GM19239 (cell line): ENCODE data around the gene FBLIM1.
A peak's percentile ranks its signal among the peaks of the same experiment; 100 is the strongest.
"Not testable (repeated sequence)": the region's sequence is repeated elsewhere in the genome, so short reads cannot be mapped to it uniquely, and the experiment has no call there.

ENCODE experiments used
- DNase-seq: peaks from one replicate; pipeline ENCODE4 v3.0.0; 2011; ENCODE audit warnings: low spot score; ENCODE audit not compliant: insufficient read length
- FAIRE-seq: peaks from 2 replicates; lab custom pipeline; 2011; peaks lifted over from hg19 to GRCh38; lab: Jason Lieb, UNC

Gene FBLIM1

DNA sequence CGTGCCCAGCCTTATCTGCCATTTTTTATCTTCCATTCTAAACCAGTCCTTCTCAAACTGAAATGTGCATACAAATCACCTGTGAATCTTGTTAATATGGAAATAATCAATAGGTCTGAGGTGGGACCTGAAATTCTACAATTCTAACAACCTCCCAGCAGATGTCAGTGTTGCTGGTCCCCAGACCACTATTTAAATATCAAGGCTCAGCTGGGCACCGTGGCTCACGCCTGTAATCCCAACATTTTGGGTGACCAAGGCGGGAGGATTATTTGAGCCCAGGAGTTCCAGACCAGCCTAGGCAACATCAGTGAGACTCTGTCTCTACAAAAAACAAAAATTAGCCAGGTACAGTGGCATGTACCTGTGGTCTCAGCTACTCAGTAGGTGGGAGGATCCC is 44.8 kb downstream of the FBLIM1 start:
- FAIRE-seq (peak; percentile 68), DNase-seq (peak; percentile 38)

DNA sequence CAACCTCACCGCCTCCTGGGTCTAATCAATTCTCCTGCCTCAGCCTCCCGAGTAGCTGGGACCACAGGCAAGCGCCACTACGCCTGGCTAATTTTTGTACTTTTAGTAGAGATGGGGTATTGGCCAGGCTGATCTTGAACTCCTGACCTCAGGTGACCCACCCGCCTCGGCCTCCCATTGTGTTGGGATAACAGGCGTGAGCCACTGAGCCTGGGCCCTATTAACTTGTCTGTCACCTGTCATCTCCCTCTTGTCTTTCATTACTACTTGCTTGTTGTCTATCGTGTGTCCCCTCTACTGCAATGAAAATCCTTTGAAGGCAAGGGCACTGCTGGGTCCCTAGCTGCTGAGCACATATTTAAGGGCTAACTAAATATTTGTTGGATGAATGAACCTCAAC is 45.5 kb downstream of the FBLIM1 start:
- FAIRE-seq, result no peak

DNA sequence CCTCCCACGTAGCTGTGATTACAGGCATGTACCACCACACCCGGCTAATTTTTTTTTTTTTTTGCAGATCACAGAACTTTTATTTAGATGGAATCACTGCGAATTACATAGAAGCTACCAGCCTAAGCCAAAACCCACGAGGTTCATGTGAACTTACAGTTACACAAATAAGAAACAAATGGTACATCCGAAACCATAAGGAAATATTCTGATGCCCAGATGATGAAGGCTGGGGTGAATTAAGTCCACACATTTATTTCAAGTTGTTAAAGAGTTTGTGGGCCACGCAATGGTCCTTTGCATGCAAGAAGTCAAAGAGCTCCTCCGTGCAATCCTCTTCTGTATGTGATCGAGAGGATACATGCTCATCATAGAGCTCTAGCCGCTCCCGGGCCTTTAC is 48.5 kb downstream of the FBLIM1 start:
- DNase-seq, result no peak
- FAIRE-seq, result no peak

More for the DNA sequence above, 45.5 kb downstream of the FBLIM1 start:
- no peak for DNase-seq

DNA sequence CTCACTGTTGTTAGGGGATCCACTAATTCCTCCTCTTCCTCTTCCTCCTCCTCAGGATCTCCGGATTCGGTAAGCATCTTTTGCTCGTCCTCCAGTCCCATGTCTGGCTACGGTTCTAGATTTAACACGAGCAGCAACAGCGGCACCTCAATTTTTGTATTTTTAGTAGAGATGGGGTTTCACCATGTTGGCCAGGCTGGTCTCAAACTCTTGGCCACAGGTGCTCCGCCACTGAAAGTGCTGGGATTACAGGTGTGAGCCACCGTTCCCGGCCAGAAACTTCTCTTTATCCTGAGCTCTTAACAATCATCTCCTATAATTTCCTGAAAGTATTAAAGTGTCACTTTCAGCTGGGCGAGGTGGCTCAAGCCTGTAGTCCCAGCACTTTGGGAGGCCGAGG is 49.0 kb downstream of the FBLIM1 start, which contains the start of gene UQCRHL:
Gene UQCRHL, minus strand, starts transcription at position 101 of the 400 bp plus-strand sequence. Its CDS starts 0 bp downstream, at position 101.
- FAIRE-seq, DNase-seq: not testable (repeated sequence)

GRCh38 chr1:15808955-15809354 is 50.4 kb downstream of the FBLIM1 start:
- no peak for FAIRE-seq
- DNase-seq, result no peak

DNA sequence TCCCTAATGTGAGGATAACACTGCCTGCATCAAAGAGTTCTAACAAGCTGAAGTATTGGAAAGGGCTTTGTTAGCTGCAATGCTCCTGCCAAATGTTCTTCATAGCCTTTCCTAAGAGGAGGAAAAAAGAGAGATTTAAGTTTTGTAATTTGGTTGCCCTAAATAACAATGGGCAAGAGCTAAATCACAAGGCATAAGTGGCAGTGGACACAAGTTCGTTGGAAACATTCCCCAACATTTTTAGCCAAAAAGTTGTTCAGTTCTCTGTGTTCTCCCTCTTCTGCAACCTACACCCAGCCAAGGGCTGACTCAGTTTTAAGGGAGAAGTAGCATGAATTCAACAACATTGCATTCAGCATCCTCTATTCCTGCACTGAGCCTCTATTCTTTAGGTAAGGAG is 51.5 kb downstream of the FBLIM1 start:
- FAIRE-seq (no peak), DNase-seq (no peak)

GRCh38 chr1:15816674-15817073 is 58.1 kb downstream of the FBLIM1 start:
- DNase-seq (no peak), FAIRE-seq (no peak)

- FAIRE-seq, result no peak
- no peak for DNase-seq
Measured at GRCh38 chr1:15820478-15820877, 61.9 kb downstream of the FBLIM1 start.

GRCh38 chr1:15825800-15826199 is 67.2 kb downstream of the FBLIM1 start:
- DNase-seq (no peak), FAIRE-seq (no peak)

DNA sequence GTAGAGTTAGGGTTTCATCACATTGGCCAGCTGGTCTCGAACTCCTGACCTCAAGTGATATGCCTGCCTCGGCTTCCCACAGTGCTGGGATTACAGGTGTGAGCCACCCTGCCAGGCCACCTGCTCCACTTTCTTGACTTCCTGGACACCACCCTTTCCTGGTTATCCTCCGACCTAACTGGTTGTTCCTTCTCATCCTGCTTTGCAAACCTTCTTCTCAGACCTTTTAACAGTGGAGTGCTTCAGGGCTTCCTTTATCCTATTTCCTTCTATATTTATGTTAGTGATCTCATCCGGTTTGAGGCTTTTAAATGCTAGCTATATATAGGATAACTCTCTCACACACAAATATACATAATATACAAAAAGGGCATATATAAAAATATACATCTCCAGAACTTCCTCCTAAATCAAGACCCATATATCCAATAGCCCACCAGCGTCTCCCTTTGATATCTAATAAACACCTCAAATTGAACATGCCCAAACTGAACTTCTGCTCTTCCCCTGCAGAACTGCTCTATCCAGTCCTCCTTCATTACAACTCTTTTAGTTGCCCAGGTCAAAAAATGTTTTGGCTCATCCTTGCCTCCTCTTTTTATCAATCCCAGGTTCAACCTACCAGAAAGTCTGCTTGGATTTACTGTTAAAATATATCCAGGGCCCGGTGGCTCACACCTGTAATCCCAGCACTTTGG is 68.4 kb downstream of the FBLIM1 start:
- no peak for FAIRE-seq
- DNase-seq, result no peak

DNA sequence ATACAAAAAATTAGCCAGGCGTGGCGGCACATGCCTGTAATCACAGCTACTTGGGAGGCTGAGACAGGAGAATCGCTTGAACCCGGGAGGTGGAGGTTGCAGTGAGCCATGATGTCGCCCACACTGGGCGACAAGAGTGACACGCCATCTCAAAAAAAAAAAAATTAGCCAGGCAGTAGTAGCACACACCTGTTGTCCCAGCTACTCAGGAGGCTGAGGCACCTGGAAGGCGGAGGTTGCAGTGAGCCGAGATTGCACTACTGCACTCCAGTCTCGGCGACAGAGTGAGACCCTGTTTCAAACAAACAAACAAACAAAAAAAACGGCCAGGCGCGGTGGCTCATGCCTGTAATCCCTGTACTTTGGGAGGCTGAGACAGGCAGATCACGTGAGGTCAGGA is 69.0 kb downstream of the FBLIM1 start:
- not testable (repeated sequence) for DNase-seq, FAIRE-seq

GRCh38 chr1:15828931-15829330 is 70.3 kb downstream of the FBLIM1 start:
- not testable (repeated sequence) for DNase-seq, FAIRE-seq

- DNase-seq, result no peak
- no peak for FAIRE-seq
Measured at GRCh38 chr1:15830258-15830657, 71.7 kb downstream of the FBLIM1 start.

DNA sequence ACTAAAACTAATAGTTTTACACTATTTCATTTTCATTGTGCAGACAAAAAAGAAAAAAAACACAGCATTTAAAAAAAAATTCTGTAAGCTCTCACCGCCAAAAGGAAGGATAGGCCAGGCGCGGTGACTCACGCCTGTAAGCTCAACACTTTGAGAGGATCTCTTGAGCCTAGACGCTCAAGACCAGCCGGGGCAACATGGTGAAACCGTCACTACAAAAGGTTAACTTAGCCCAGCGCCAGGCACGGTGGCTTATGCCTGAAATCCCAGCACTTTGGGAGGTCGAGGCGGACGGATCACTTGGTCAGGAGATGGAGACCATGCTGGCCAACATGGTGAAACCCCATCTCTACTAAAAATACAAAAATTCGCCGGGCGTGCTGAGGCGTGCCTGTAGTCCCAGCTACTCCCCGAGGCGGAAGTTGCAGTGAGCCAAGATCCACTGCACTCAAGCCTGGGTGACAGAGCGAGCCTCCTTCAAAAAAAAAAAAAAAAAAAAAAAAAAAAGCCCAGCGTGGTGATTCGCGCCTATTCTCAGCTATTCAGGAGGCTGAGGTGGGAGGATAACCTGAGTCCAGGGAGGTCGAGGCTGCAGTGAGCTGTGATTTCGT is 74.6 kb downstream of the FBLIM1 start:
- no peak for DNase-seq
- FAIRE-seq, result no peak

GRCh38 chr1:15833842-15834405 is 75.3 kb downstream of the FBLIM1 start:
- FAIRE-seq (no peak), DNase-seq (no peak)

GRCh38 chr1:15834406-15835204 is 76.0 kb downstream of the FBLIM1 start:
- FAIRE-seq (peak; percentile 97), DNase-seq (peak; percentile 62)

GRCh38 chr1:15835205-15835740 is 76.7 kb downstream of the FBLIM1 start:
- DNase-seq, result no peak
- FAIRE-seq, result no peak

DNA sequence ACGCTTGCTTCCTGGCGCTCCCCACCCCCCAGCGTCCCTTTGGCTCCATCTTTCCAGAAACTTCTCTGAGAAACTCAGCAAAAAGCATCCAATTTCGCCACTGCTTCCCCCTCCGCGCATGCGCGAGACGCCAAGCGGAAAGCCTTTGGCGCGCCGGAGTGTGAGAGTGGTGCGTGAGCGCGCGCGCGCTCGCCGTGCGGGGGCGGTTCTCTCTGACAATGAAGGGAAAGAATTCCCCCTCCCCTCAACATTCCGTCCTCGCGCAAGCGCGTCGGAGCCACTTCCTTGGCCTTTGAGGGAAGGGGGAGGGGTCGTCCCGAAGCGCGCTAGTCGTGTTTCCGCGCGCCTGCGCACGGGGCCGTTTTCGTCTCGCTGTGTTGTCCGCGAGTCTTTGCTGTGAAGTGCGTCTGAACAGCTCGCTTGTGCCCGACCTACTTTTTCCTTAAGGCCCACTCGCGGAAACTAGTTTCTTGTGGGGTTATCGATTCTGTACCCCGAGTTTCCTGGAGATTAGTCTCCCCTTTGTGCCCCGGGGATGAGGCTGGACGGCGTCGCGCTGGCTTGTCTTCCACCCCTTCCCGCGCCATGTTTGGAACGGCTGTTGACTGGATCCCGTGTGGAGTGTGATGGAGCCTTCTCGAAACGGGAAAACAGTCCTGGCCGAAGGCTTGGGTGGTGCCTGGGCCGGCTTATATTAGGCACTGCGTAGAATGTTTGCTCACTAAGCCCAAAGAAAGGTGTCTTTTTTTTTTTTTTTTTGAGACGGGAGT is 77.3 kb downstream of the FBLIM1 start:
- DNase-seq (peak; percentile 73), FAIRE-seq (peak; percentile 94)
